RPMI8226 (cell line): ENCODE measurements around the gene KRTDAP.

Source experiments
- DNase-seq: peaks from one replicate; pipeline ENCODE4 v3.0.0-alpha.2; 2015

KRTDAP gene

GRCh38 chr19:35512831-35513627, 22.8 kb upstream of the KRTDAP start:
- DNase-seq = no peak

GRCh38 chr19:35511337-35511736, 21.1 kb upstream of the KRTDAP start:
- no peak for DNase-seq

DNA sequence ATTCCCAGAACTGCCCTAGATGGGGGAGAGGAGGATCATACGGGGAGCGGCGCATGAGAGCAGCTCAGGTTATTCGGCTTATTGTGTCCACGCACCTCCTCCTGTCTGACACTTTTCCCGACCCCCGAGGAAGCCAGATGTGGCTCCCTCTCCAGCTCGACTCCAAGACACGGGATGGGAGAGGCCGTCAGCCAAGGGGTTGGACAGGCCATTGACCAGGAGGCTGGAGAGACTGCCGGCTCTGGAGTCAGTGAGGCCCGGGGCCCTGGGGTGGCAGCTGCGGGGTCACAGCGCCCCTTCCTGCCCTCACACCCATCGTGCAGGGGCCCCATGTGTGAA, 20.3 kb upstream of the KRTDAP start:
- DNase-seq = no peak

DNA sequence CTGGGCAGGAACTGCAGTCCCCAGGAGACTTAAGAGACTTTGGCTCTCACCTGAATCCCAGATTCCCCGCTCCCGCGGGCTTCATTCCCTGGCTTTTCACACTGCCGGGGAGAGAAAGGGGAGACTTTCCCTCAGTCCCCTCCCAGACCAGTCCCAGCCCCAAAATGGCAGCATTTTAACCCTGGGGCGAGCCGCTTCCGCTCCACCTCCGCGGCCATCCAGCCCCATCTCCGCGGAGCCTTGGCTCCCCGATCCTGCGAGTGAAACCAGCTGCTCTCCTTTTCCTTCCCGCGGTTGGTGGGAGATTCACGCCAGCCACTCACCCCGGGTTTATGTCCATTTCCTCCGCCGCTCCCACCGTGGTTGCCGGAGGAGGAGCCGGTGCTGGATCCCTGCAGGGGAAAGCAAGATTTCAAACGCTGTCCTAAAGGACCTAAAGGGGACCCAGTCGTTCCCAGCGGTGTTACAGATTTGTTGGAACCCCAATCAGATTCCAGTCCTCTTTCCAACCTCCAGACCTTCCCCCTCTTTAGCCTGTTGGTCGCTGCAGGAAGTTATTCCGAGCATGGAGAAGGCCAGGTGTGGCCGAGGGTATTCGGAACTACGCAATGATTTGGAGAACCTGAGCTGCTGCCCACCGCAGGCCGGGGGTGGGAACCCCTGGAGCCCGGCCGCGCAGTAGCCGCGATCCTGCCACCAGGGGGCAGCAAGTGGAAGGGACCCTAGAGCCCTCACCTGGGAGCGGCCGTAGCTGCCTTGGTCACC, 19.8 kb upstream of the KRTDAP start:
- DNase-seq = peak; percentile 72

DNA sequence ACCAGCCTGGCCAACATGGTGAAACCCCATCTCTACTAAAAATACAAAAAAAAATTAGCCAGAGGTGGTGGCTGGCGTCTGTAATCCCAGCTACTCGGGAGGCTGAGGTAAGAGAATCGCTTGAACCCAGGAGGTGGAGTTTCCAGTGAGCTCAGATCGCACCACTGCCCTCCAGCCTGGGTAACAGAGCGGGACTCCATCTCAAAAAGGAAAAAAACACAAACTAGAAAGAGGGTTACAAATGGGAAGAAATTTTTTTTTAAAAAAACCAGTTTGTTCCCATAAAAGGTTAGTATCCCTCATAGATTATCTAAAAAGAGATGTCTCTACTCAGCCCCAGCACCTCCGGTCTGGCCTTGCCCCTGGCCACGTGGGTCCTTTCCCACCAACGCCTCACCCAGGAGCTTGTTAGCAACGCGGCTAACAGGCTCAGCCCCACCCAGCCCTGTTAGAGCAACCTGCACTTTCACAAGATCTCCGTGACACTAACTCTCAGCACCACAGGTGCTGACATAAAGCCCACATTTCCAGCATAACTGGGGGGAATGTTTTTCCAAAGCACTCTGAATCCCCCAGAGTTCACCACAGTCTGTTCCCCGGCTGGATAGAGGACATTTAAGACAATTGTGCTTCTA, 18.9 kb upstream of the KRTDAP start:
- peak; percentile 74 for DNase-seq

DNA sequence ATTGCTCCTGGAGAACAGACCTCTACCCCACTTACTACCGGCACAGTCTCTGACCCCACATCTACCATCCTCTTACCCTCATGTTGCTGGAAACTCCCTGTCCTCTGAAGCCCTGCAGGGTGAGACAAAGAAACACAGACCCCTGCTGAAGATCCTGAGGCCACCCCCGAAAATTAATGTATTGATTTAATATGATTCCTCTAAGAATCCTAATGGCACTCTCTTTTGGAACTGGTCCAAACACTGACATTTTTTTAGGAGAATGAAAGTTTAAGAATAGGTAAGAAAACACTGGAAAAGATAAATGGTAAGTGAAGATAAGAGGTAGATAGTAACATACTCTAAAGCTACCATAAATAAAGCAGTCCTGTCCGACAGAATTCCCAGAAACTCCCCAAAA, 17.9 kb upstream of the KRTDAP start:
- DNase-seq = no peak

GRCh38 chr19:35507561-35507960, 17.3 kb upstream of the KRTDAP start:
- DNase-seq = no peak

GRCh38 chr19:35506011-35506410, 15.7 kb upstream of the KRTDAP start:
- DNase-seq = no peak

DNA sequence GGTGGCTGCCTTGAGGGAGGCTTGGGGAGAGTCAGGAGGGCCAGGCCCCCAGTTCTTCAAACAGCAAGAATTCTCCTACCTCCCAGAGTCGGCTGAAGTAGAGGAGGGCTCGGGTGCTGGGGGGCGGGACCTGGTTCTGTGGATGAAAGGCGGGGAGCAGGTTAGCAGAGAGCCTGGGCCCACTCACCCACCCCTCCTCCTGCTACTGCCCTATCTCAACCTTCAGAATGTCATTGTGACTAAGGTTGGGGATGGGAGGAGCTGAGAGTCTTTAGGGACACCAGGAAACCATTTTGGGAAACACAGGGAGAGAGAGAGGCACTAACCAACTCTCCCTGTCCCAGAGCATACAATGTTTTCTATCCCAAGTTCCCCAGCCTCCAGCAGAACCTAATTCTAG, 12.5 kb upstream of the KRTDAP start:
- DNase-seq = no peak

DNA sequence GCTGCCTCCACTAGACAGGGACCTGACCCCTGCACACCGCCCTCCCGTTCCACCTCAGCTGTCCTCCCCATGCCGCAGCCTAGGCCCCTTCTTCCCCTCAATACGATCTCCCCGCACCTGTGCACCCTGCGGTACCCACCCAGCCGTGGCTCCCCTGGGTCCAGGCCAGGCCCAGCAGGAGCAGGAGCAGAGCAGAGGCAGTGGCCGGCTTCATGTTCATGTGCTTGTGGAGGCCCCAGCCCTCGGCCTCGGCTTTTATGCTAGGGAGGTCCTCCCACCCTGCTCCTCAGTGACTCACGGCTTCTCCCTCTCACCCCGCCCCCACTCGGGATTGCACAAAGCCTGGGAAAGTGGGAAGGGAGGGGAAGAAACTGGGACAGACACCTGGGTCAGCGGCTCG, 11.4 kb upstream of the KRTDAP start:
- DNase-seq = no peak

- no peak for DNase-seq
Measured at GRCh38 chr19:35500611-35501010, 10.3 kb upstream of the KRTDAP start.

GRCh38 chr19:35498984-35499527, 8.8 kb upstream of the KRTDAP start:
- no peak for DNase-seq

GRCh38 chr19:35498220-35498619, 8.0 kb upstream of the KRTDAP start:
- DNase-seq = no peak

DNA sequence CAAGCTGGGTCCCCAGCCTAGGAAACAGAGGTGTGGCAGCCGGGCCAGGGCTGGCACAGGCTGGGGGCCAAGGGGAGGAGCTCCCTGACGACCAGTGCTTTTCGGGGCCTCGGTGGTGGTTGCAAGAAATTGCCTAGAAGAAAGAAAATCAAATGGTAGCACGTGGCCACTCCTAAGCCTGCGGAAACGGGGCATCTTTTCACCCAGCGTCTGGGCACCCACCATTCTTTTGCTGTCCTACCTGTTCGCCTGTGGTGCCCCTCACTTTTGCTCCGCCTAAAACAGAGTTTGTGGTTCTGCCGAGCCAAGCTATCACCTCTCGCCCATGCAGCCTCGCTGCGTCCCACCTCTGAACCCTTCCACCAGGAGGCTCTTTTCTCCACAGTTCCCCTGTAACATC, 7.1 kb upstream of the KRTDAP start:
- DNase-seq = no peak

- peak; percentile 68 for DNase-seq
Measured at GRCh38 chr19:35495107-35496064, 5.1 kb upstream of the KRTDAP start.

- DNase-seq = no peak
Measured at GRCh38 chr19:35493971-35494370, 3.7 kb upstream of the KRTDAP start.

GRCh38 chr19:35491836-35492360, 1.6 kb upstream of the KRTDAP start:
- no peak for DNase-seq

DNA sequence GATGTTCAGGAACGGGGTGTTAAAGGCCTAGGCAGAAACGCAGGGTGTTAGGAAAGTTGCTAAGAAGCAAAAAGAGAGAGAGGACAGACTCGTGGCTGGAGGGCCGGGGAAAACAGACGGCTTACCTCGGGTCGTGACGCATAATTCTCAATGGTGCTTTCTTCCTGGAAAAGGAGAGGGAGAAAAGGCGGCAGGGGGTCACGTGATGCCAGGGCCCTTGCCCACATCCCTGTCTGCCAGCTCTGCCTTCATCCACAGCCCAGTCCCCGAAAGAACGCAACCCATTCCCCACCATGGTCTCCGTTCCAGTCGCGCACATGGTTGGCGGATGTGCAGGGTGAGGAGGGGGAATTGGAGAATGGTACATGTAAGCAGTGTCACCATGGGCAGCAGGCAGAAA, 1.6 kb downstream of the KRTDAP start:
- no peak for DNase-seq

GRCh38 chr19:35487656-35488182, 2.5 kb downstream of the KRTDAP start:
- no peak for DNase-seq

- no peak for DNase-seq
Measured at GRCh38 chr19:35486268-35486708, 4.0 kb downstream of the KRTDAP start.

DNA sequence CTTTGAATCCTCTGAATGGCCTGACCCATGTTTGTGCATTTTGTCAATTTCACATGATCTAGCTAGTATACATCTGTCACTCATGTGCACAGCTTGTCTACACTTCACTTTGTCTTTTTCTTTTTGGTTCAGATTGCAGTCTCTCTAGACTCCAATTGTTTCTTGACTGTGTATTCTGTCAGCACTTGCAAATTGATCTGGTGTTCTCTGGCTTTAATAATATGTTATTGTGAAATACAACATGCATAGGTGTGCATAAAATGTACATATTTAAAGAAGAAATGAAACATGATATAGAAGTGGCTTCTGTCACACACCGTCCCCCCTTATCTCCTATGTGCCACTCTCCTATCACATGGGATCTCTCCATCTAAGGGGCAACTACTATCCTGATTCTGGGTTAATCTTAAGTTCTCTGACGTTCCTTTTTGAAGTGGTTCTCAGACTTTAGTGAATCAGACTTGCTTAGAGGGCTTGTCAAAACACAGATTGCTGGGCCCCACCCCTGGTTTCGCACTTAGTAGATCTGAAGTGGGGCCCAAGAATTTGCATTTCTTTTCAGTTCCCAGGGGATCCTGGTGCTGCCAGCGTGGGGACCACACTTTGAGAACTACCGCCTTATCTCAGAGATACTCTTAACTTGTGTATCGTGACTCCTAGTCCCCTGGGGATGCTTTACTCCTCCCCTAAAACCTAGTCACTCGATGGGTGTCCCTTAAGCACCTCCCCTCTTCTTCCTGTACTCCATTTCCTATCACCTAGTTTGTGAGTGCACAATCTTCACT, 5.8 kb downstream of the KRTDAP start:
- no peak for DNase-seq
